ENCODE results near the gene DCST1. TPM values are rescaled to one million over a fixed set of nuclear protein-coding genes. Genes with fewer than 3 reads are reported as not detected.

Gene DCST1
- total and polyA plus RNA-seq, 2 donors (not counting 1 experiment from before 2014, with no cell fraction given) = 0.22 TPM; not detected in 1

- H3K4me1 ChIP-seq (ENCODE audit: control insufficient read depth in 2 of 2, insufficient read depth in 2 of 2, low read length in 2 of 2) = peaks cover 11 to 17% of the 10 kb centered on the region in 2 donors
- ChIA-PET POLR2A (no interaction called here), CTCF (interaction anchor here (0.5 to 17.4 kb wide), 5 partner anchors 22 to 122 kb away, joined by 3 to 295 read pairs (median 3); partner anchors contain the start of genes LENEP and ZBTB7B)
- H3K4me1 Mint-ChIP-seq = peaks cover 25% of the 10 kb centered on the region
- H3K79me2 ChIP-seq (ENCODE audit: control insufficient read depth, insufficient read depth, low read length) = peaks cover 3% of the 10 kb centered on the region
- H3K36me3 ChIP-seq (replicated peaks in 1 of 2; ENCODE audit: control extremely low read depth in 1 of 2, control insufficient read depth in 1 of 2, extremely low read depth in 1 of 2, insufficient read depth in 2 of 2, low read length in 1 of 2) = no peaks in the 10 kb centered on the region
- no peaks in the 10 kb centered on the region for H3K27me3 Mint-ChIP-seq
- WGBS (ENCODE audit: insufficient coverage) = 96% methylated on average over 5 of the region's 8 CpGs
- no peak overlapping the region for H3K4me2 ChIP-seq (replicated peaks; ENCODE audit: low read depth, low read length, poor library complexity, severe bottlenecking)
- H3K27ac Mint-ChIP-seq = peak overlapping the region; percentile 53
- H2AFZ ChIP-seq (ENCODE audit: insufficient read depth, low read depth, low read length, poor library complexity, severe bottlenecking) = no peak overlapping the region
- ATAC-seq (ENCODE audit: low read depth) = no peak
- no peak overlapping the region for H3K4me3 ChIP-seq (ENCODE audit: control extremely low read depth in 1 of 5, extremely low read depth in 1 of 5, insufficient read depth in 1 of 5, low read depth in 2 of 5, low read length in 4 of 5)
- H3K27ac ChIP-seq (ENCODE audit: low read length in 2 of 2) = no peak overlapping the region
- no peaks in the 10 kb centered on the region for H3K9me3 Mint-ChIP-seq (ENCODE audit: insufficient read depth)
- TF ChIP-seq EZH2 (IDR thresholded peaks at IDR 0.05; ENCODE audit: borderline replicate concordance, insufficient read depth, low read depth, low read length, poor library complexity, severe bottlenecking) (no peak), CTCF (IDR thresholded peaks at IDR 0.05) (no peak)
- H3K9ac ChIP-seq (ENCODE audit: low read length) = no peak overlapping the region
- H3K4me3 Mint-ChIP-seq = no peak overlapping the region
- H3K9me3 ChIP-seq (ENCODE audit: control extremely low read depth in 1 of 3, control insufficient read depth in 2 of 3, insufficient read depth in 1 of 3, low read length in 2 of 3) = peaks cover 0 to 2% (median 0%) of the 10 kb centered on the region in 3 donors
- H4K20me1 ChIP-seq (ENCODE audit: control insufficient read depth, insufficient read depth, low read length, poor library complexity, severe bottlenecking) = peaks cover 5% of the 10 kb centered on the region
- no peak for DNase-seq
- H3K27me3 ChIP-seq (replicated peaks in 1 of 4; ENCODE audit: control extremely low read depth in 1 of 4, control insufficient read depth in 3 of 4, insufficient read depth in 4 of 4, low read length in 3 of 4) = no peaks in the 10 kb centered on the region
- intact Hi-C loops (cut with micrococcal nuclease) = no loop called here
Measured at GRCh38 chr1:155022136-155022926, 11.3 kb upstream of the DCST1 start.

- 60% methylated on average over 4 of the region's 4 CpGs for WGBS (ENCODE audit: insufficient coverage)
- no peak overlapping the region for H3K27ac ChIP-seq (ENCODE audit: low read length in 2 of 2)
- H3K27me3 ChIP-seq (replicated peaks in 1 of 4; ENCODE audit: control extremely low read depth in 1 of 4, control insufficient read depth in 3 of 4, insufficient read depth in 4 of 4, low read length in 3 of 4) = no peaks in the 10 kb centered on the region
- DNase-seq = no peak
- Mint-ChIP-seq H3K4me1 (peaks cover 20% of the 10 kb centered on the region), H3K9me3 (ENCODE audit: insufficient read depth) (no peaks in the 10 kb centered on the region), H3K4me3 (no peak overlapping the region), H3K27ac (no peak overlapping the region), H3K27me3 (no peaks in the 10 kb centered on the region)
- H4K20me1 ChIP-seq (ENCODE audit: control insufficient read depth, insufficient read depth, low read length, poor library complexity, severe bottlenecking) = peaks cover 4% of the 10 kb centered on the region
- peaks cover 3% of the 10 kb centered on the region for H3K79me2 ChIP-seq (ENCODE audit: control insufficient read depth, insufficient read depth, low read length)
- H3K9me3 ChIP-seq (ENCODE audit: control extremely low read depth in 1 of 3, control insufficient read depth in 2 of 3, insufficient read depth in 1 of 3, low read length in 2 of 3) = peaks cover 0 to 2% (median 0%) of the 10 kb centered on the region in 3 donors
- no peak overlapping the region for H3K4me3 ChIP-seq (ENCODE audit: control extremely low read depth in 1 of 5, extremely low read depth in 1 of 5, insufficient read depth in 1 of 5, low read depth in 2 of 5, low read length in 4 of 5)
- peaks cover 8 to 13% of the 10 kb centered on the region in 2 donors for H3K4me1 ChIP-seq (ENCODE audit: control insufficient read depth in 2 of 2, insufficient read depth in 2 of 2, low read length in 2 of 2)
- ChIA-PET POLR2A (no interaction called here), CTCF (interaction anchor here (0.5 to 17.4 kb wide), 4 partner anchors 23 to 123 kb away, joined by 3 to 295 read pairs (median 4); partner anchors contain the start of genes LENEP and ZBTB7B)
- no peak overlapping the region for H3K9ac ChIP-seq (ENCODE audit: low read length)
- H3K4me2 ChIP-seq (replicated peaks; ENCODE audit: low read depth, low read length, poor library complexity, severe bottlenecking) = no peak overlapping the region
- intact Hi-C loops (cut with micrococcal nuclease) = no loop called here
- no peak for ATAC-seq (ENCODE audit: low read depth)
- TF ChIP-seq CTCF (IDR thresholded peaks at IDR 0.05) (no peak), EZH2 (IDR thresholded peaks at IDR 0.05; ENCODE audit: borderline replicate concordance, insufficient read depth, low read depth, low read length, poor library complexity, severe bottlenecking) (no peak)
- no peaks in the 10 kb centered on the region for H3K36me3 ChIP-seq (replicated peaks in 1 of 2; ENCODE audit: control extremely low read depth in 1 of 2, control insufficient read depth in 1 of 2, extremely low read depth in 1 of 2, insufficient read depth in 2 of 2, low read length in 1 of 2)
- H2AFZ ChIP-seq (ENCODE audit: insufficient read depth, low read depth, low read length, poor library complexity, severe bottlenecking) = no peak overlapping the region
Measured at GRCh38 chr1:155022927-155023236, 10.7 kb upstream of the DCST1 start.

Measured in B cell (primary cell).